NCI-H69 (cell line): ENCODE results near the gene OR5A2.
A peak's percentile ranks its signal among the peaks of the same experiment; 100 is the strongest.
"Not testable (repeated sequence)": the region's sequence is repeated elsewhere in the genome, so short reads cannot be mapped to it uniquely, and the experiment has no call there.

Experiments
- DNase-seq: peaks from one replicate; lab custom pipeline; 2025; lab: John Stamatoyannopoulos, UW

Gene OR5A2

GRCh38 chr11:59426361-59427067 lies at the start of gene OR5A2:
OR5A2 (minus strand) TSS chr11:59426413; CDS start chr11:59422953, 3,460 bp downstream.
- DNase-seq = peak; percentile 32

GRCh38 chr11:59475176-59475575 lies 49.0 kb upstream of the OR5A2 start:
- DNase-seq = no peak

GRCh38 chr11:59473015-59473414 lies 46.8 kb upstream of the OR5A2 start, which contains the start of gene OR4D10:
OR4D10 (plus strand) TSS chr11:59473315; CDS start chr11:59477430, 4,115 bp downstream.
- DNase-seq = no peak

- no peak for DNase-seq
Measured at GRCh38 chr11:59463190-59463641, 37.0 kb upstream of the OR5A2 start.

- no peak for DNase-seq
Measured at GRCh38 chr11:59459916-59460315, 33.7 kb upstream of the OR5A2 start.

GRCh38 chr11:59456661-59457060 lies 30.4 kb upstream of the OR5A2 start, which contains the start of gene OR4D6:
OR4D6 (plus strand) TSS chr11:59456961; CDS start chr11:59456961, 0 bp downstream.
- no peak for DNase-seq

GRCh38 chr11:59448484-59448883 lies 22.3 kb upstream of the OR5A2 start:
- DNase-seq = no peak

GRCh38 chr11:59445624-59446023 lies 19.4 kb upstream of the OR5A2 start:
- DNase-seq = not testable (repeated sequence)

- peak; percentile 21 for DNase-seq
Measured at GRCh38 chr11:59437770-59438169, 11.6 kb upstream of the OR5A2 start.

GRCh38 chr11:59436169-59436568 lies 10.0 kb upstream of the OR5A2 start, which contains the start of gene OR5A1:
OR5A1 (plus strand) TSS chr11:59436469; CDS start chr11:59443169, 6,700 bp downstream.
- DNase-seq = no peak

GRCh38 chr11:59429924-59430516 lies 3.8 kb upstream of the OR5A2 start:
- peak; percentile 57 for DNase-seq

GRCh38 chr11:59427068-59427382 lies 812 bp upstream of the OR5A2 start:
- DNase-seq = no peak

GRCh38 chr11:59425131-59425530 lies 1.1 kb downstream of the OR5A2 start:
- DNase-seq = no peak

- DNase-seq = no peak
Measured at GRCh38 chr11:59423835-59424234, 2.4 kb downstream of the OR5A2 start.

GRCh38 chr11:59418156-59418555 lies 8.1 kb downstream of the OR5A2 start:
- DNase-seq = peak; percentile 15

- no peak for DNase-seq
Measured at GRCh38 chr11:59417023-59417422, 9.2 kb downstream of the OR5A2 start.

GRCh38 chr11:59416613-59417012 lies 9.6 kb downstream of the OR5A2 start:
- no peak for DNase-seq

GRCh38 chr11:59415111-59415510 lies 11.1 kb downstream of the OR5A2 start:
- DNase-seq = no peak

- DNase-seq = no peak
Measured at GRCh38 chr11:59413646-59414045, 12.6 kb downstream of the OR5A2 start.

GRCh38 chr11:59403546-59403945 lies 22.7 kb downstream of the OR5A2 start:
- DNase-seq = no peak

- DNase-seq = no peak
Measured at GRCh38 chr11:59401262-59401552, 25.0 kb downstream of the OR5A2 start.

- DNase-seq = no peak
Measured at GRCh38 chr11:59400461-59401261, 25.6 kb downstream of the OR5A2 start.

- no peak for DNase-seq
Measured at GRCh38 chr11:59394186-59394585, 32.0 kb downstream of the OR5A2 start.
